HG03064 (cell line): ENCODE measurements around the gene DTL.

ENCODE experiments used
- ATAC-seq: cut with Tn5 transposase; IDR thresholded peaks from one replicate; pipeline ENCODE4 v1.9.1; 2021; ENCODE audit warnings: low read depth; ENCODE audit not compliant: unreplicated experiment

Gene DTL

DNA sequence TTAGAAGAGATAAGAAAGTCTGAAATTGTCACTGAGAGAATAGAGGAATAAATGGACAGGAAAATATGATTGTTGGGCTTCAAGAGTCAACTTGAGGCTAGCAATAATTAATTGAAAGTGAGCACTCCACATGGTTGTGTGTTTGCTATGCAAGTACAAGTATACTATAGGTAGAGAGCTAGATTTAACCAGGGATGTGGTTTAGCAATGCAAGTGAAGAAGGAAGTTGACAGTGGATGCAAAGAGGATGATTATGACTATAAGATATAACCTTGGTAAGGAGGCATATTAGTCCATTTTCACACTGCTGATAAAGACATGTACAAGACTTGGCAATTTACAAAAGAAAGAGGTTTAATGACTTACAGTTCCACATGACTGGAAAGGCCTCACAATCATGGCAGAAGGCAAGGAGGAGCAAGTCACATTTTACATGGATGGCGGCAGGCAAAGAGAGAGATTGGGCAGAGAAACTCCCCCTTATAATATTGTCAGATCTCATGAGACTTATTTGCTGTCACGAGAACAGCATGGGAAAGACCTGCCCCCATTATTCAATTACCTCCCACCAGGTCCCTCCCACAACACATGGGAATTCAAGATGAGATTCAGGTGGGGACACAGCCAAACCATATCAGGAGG, 47.3 kb downstream of the DTL start:
- no peak for ATAC-seq

DNA sequence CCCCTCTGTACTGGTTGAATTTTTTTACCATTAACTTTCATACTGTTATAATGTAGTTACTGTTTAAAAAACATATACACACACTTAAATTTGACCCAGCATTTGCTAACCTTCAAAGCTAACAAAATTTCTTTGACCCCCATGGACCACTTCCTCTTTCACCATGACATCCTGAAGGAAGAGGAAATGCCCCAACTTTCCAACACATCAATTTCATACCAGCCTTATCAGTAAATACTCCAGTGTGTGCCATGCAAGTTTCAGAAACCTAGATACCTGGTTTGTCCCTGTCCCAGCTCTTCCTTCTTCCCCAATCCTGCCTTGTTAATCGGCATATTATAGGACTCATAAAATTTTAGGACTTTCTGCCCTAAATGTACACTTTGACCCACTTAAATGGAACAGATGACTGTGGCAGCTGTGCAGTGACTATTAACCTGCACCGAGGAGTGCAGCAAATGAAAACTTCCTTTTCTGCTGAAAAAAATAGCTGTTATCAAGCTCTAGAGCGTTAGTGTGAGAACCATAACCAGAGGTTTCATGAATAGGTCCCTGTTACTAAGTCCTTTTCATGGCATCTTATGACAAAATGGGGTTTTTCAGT, 54.1 kb downstream of the DTL start:
- ATAC-seq: no peak

DNA sequence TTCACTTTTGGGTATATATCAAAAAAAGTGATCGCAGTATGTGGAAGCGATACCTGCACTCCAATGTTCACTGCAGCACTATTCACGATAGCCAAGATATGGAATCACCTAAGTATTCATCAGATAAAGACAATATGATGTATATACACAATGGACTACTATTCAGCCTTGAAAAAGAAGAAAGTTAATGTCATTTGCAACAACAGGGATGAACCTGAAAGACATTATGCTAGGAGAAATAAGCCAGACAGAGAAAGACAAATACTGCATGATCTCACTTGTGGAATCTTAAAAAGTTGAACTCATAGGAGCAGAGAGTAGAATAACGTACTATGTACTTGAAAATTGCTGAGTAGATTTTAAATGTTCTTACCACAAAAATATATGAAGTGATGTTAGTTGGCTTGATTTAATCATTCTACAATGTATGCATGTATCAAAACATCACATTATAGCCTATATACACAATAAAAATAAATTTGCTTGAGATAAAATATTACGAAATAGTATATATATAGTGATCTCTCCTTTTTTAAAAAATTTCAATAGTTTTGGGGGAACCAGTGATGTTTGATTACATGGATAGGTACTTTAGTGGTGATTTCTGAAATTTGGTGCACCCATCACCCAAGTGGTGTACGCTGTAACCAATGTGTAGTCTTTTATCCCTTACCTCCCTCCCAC, 56.0 kb downstream of the DTL start:
- ATAC-seq: no peak

DNA sequence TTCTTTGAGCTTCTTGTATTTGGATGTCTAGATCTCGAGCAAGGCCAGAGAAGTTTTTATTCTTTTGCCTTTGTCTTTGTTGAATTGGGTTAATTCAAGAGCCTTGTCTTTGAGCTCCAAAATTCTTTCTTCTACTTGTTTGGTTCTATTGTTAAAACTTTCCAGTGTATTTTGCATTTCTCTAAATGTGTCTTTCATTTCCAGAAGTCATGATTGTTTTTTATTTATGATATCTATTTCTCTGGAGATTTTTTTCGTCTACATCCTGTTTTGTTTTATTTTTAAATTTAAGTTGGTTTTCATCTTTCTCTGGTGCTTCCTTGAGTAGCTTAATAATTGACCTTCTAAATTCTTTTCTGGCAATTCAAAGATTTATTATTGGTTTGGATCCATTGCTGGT, 61.8 kb downstream of the DTL start:
- no peak for ATAC-seq

DNA sequence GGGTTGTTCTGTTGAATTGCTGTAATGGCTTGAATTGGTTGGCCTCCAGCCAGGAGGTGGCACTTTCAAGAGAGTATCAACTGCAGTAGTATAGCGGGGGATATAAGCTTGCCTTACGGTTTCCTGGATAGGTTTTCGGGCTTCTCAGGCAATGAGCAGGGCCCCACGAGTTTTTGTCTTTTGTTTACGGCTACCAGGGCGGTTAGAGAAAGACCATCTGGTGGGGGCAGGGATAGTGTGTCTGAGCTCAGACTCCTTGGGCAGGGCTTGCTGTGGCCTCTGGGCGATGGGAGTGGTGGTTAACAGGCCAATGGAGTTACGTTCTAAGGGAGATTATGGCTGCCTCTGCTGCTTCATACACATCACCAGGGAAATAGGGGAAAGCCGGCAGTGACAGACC, 62.8 kb downstream of the DTL start:
- ATAC-seq: no peak

DNA sequence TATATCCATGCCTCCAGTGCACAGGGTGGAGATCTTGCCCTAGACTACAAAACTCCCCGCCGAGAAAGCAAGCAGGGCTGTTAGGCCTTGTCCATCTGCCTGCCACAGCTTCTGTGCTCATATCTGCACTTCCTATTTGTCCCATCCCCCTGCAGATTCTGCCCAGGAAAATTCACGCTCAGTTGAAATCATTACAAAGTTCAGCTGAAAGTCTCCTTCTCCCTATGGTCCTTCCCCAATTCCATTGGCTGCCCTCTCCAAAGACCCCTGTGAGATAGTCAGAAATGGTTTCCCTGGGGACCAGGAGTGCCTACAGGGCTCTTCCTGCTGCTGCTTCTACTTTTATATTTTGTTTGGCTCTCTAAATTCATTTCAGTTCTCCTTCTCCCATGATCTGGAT, 63.2 kb downstream of the DTL start:
- no peak for ATAC-seq

DNA sequence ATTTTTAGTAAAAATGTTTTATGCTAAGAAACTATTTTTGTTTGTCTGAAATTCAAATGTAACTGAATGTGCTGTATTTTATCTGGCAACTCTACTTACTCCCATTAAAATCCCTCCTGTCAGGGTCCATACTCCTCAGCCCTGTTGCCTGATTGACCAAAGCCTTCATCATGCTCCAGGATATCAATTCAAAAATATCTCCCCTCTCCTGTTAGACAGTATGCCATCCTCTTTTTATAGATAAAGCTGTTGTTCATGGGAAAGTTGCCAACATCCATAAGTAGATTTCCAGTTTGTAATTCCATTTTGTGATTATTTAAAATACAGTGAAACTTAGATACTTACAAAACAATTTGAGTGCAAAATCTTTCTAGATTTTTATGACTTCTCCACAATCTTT, 65.7 kb downstream of the DTL start:
- no peak for ATAC-seq

DNA sequence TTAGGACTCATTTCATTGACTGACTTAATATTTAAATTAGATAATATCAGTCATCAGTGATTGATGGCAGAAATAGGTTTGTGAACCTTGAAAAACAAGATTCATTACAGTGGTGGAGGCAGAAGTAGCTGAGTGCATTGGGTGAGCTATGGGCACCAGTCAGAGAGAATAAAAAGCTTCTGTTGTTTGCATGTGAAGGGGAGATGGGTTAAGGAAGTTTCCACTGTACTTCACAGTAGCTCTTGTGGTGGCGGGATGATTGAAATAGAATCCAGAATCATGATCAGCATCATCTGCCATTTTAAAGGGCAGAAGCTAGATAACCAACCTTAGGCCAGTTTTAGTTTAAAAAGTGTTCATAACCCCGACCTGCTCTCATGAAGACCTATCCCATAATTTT, 66.2 kb downstream of the DTL start:
- ATAC-seq: no peak

DNA sequence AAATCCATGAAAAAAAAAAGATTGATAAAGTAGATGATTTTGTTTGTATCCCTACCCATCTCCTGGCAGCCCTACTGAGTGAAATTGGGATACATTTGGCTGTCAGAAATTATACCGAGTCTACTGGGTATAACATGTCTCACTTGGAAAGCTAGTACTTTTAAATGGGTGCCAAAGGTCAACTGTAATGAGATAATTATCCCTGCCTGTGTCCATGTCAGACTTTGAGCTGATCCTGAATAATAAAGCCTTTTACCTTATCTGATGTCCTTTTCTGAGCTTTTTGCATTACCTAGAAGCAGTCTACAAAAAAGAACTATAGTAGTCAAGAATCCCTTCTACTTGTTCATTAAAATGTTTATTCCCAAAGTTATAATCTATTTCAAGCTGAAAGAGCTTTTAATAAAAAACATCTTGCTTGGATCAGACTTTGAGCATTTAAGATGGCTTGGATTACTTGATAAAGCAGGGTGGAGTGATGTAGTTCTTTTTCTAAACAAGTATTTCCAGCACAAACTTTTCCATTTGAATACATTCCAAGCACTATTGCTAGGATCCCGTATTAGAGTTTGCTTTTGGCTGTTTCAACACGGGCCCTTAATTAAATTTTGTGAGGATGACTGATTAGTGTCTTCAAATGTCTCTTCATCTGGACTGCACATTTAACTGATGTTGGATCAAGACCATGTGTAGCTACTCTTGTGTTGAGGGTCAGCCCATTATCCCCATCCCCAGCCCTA, 69.2 kb downstream of the DTL start:
- no peak for ATAC-seq

DNA sequence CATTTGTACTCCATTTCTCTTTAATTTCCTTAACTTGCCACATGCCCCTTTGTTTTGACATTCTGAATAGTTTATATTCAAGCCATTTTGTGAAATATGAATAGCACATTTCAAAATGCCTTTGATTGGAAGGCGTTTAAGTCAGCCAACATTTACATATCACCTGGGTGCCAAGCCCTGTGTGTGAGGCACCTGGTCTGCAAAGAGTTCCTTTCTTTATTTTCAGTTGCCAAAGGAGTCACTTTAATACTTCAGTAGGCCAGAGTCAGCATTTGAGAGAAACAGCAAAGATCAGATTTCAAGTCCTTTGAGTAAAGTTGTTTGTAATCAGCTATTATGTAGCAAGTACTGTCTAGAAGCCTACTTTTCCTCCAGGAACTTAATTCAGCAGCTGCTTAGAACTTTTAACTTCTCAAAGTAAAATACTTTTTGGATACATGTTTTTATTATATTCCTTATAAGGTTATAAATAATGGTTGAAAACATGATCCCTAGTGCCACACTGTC, 70.8 kb downstream of the DTL start:
- ATAC-seq: no peak

DNA sequence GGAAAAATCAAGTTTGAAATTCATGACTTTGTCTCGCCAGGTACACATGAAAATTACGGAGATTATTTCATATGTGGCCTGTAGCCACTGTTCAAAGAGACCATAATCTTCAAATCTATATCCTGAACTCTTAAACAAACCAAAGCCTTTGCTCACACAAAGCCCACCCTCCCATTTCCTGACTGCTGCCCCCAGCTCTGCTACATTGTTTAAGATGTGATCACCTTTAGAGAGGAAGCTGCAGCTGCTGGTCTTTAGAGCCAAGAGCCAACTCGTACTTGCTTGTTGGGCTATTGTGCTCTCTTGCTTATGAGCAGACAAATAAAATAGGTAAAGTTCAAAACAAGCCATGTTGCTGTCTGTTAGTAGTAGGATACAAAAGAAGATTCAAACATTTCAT, 71.9 kb downstream of the DTL start:
- no peak for ATAC-seq

DNA sequence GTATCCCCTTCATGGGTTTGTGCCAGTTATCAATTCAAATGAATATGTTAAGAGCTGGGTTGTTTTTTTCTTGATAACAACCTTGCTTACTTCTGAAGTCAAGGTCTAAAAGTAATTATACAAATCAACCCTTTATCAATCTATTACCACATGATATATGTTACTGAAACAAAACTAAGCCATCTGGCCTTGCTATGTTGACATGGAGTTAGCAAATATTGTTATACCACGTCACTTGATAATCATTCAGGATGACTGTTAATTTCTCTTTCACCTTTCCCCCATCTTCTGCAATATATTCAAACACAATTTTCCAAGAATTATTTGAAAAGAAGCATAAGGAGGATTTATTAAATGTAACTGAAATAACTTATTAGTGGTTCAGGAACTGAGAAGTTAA, 72.6 kb downstream of the DTL start:
- ATAC-seq: no peak

DNA sequence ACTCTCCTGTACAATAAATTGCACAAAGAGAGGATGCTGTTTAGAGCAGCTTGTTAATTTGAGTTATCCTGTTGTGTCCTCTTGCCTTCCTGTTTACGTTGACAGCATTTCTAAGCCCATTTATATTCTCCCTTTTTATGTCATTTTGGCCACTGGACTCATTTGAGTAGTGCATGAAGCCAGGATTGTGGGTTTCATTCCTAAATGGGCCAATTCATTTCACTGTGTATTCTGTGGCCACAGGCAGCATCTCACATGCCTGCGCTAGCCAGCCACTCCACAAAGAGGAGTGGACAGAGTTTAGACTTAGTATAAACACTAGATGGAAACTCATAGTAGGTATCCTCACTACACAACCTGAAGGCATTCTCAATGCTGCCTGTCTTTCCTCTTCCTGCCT, 73.4 kb downstream of the DTL start:
- no peak for ATAC-seq

DNA sequence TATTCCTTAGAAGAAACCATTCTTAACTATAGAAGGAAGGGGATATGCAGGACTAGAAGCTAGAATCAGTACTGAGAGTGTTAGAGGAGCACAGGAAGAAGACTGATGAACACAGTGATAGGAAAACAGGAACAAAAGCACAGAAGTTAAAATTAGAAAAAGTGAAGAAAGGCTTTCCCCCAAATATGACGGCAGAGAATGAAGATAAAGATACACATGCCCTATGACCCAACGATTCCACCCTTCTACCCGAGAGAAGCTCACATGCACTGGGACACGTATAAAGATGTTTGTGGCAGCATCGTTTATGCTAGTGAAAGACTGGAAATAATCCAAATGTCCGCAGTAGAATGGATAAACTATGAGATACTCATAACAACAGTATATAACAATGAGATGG, 74.2 kb downstream of the DTL start:
- ATAC-seq: no peak

DNA sequence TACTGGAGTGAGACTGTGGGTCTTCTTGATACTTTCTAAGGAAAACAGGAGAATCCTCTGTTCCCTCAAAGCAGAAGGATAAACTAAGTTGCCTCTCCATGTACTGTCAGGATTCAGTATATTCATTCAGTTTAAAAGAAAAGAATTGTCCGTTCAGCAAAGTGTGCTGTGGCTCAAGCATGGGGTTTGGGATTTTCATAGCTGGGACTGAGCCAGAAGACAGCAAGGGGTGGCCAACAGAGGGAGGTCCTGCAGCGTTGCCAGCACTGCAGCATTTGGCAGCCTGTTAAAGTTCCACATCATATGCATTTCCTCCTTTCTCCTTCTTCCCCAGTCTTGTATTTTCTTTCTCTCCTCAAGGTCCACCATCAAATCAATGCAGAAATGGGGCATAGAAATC, 75.1 kb downstream of the DTL start:
- no peak for ATAC-seq

DNA sequence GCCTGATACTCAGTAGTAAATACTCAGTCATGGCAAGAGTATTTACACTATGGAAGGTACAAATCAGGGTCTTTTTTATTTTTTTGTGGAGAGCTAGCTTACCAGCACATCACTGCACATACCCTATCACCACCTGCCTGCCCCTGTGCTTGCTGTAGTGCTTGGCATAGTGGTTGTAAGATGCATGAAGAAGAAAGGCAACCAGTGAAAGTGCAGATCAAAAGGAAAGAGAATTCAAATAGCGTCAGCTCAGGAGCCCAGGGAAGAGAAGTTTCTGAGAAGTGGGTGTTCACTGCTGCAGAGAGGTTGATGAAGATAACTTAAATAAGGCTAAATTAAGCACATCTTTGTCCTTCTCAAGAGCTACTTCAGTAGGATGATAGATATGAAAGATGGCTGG, 76.0 kb downstream of the DTL start:
- no peak for ATAC-seq

DNA sequence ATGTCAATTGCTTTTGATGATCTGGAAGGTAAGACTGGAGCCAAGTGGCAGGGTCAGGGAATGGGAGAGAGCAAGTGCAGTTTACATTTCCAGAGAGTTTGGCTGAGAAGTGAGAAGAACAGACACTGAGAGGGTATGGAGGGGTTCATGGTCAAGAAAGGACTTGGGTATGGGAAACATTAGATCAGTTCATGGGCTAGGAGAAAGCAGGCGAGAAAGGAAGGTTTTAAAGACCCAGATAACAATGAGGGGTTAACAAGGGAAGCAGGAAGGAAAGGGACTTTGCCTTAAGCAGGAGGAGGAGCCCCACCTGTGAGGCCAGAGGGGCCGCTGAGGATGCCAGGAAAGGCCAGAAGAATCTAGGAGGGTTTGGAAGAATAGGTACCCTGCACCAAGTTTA, 78.2 kb downstream of the DTL start:
- no peak for ATAC-seq

DNA sequence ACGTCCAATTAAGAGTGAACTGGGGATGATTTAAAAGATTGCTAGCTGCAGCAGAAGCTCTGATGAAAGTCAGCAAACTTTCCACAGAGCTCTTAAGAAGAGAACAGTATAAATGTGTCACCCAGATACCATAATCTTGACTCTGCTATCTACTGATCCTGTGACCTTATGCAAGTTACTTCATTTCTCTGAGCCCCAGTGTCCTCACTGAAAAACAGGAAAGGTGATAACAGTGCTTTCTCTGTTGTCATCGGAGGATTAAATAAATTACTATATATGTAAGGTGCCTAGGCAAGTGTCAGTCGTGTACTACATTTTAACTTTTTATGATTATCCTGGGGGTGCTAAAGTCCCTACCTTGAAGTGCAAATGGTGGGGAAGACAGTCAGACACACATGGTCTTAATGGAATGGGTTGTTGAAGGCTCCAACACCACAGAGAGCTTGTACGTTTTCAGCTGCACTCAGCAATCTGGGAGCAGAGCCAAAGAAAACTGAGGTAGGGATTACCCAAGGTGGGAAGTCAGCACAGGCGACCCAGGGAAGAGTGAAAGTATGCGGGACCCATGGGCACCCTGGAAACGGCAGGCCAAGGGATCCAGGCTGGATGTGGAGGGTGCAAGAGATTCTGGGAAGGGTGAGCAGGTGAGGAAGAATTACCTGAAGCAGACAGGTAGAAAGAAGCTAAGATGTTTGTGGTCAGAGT, 82.8 kb downstream of the DTL start:
- no peak for ATAC-seq

DNA sequence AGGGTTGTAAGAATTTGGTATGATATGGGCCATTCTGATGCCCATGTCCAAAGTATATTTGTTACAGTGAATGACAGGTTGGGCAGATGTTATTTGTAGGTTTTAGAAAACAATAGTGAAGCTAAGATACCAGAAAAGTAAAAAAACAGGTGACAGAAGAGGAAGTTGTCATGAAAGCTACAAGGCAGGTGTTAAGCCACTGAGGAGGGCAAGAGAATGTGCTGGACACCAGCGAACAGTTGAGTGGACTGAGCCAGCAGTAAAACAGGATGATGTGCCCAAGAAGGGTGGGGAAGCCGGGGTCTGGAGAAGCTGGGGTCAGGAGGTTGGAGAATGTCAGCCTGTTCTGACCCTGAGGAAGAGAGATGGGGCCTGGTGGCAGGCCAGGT, 83.3 kb downstream of the DTL start:
- no peak for ATAC-seq

DNA sequence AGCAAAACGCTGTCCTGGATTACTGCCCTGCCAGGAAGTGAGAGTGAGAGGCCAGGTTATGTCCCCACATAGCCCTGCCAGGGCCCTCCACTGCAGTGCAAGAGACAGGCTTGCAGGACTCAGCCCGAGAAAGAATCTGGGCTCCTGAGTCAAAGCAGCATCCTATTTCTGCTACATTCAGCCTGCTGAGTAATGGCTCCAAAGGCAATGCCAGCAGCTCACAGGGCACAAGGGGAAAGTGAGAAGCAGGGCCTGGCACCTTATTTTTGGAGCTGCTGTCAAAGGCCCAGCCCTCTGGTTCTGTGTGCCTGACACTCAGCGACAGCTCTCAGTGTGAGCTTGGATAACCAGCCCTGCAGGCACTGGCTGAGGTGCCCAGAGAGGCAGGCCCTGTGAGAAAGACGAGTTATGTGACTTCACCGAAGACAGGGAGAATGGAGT, 83.9 kb downstream of the DTL start:
- ATAC-seq: no peak

DNA sequence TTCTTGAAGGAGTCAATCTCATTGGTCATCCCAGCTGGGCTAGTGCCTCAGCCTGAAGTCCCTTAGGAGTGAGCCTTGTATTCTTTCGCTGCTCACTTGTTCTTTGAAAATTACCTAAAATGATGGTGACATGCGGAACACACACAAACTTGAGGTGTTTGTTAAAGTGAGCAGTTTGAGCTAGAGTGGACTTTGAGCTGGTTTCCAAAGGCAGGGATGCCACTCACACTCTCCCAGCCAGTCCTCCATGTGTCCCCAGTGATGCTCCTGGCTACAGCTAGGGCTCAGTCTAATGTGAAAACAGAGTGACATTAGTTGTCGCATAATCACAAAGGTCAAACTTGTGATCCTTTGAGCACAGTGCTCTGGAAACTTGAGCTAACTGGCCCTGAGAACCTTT, 84.3 kb downstream of the DTL start:
- no peak for ATAC-seq
